ENCODE measurements around the gene JAZF1. TPM values are rescaled to one million over a fixed set of nuclear protein-coding genes. Genes with fewer than 3 reads are reported as not detected.
"Not testable (repeated sequence)": the region's sequence is repeated elsewhere in the genome, so short reads cannot be mapped to it uniquely, and the experiment has no call there.

Gene JAZF1
- polyA plus RNA-seq, 3 donors = 2.6 to 25.1 (median 8.3) TPM

DNA sequence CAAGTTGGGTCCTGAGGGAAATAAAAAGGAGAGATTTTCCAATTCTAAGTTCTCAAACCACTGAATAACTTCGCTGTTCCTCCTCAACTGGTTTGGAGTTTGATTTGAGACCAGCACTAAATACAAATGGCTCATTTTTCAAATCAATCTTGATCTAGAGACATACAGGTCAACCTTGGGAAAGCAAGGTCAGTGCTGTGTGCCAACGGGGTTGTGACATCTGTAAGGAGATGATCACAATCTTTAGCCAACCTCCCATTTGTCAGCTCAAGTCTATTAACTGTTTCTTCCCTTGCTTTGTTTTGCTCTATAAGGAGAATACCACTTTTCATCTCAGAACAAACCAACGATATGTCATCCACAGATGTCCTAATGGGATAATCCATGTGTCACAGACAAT is 309.5 kb downstream of the JAZF1 start:
- 75 to 91% (median 86%) methylated on average over 3 of the region's 3 CpGs for WGBS, 3 donors
- H3K27ac ChIP-seq (ENCODE audit: low read depth, low read length) = no peak overlapping the region

DNA sequence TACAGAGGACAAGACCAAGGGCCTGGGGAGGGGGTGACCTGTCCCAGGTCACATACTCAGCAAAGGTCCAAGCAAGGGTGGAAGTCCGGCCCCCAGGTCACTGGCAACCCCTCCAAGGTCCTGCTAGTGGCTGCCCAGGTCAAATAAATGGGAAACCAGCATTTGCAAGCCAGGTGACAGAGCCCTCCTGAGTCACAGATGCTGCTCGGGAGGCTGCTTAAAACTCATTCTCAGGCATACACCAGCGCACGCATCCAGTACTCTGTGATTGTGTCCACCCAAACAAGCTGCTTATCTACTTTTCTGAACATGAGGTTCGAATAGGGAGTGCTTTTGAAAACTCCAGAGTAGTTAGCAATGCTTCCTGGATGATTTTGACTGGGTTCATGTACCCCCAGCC is 310.0 kb downstream of the JAZF1 start:
- H3K27ac ChIP-seq (ENCODE audit: low read depth, low read length) = no peak overlapping the region
- WGBS, 3 donors = 72 to 97% (median 96%) methylated on average over 5 of the region's 5 CpGs

GRCh38 chr7:27869056-27869455 is 311.5 kb downstream of the JAZF1 start:
- 80 to 93% (median 82%) methylated on average over 7 of the region's 7 CpGs for WGBS, 3 donors
- no peak overlapping the region for H3K27ac ChIP-seq (ENCODE audit: low read depth, low read length)

DNA sequence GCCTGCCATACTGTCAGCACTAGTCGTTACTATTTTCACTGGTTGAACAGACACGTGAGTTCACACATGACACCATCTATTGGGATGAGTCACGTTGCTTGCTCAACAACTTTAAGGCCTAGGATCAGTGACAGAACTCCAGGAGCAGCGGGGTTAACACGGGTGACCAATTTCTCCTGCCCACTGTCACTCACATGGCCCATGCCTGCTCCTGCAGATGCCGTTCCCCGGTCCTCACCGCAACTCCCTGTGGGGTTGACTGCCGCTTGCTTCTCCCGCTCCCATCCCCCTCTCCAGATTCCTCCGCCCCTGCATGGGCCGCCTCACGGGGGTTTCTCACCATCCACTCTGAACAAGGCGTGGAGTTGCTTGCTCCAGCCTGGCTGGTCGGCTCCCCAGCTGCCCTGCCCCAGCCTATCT is 312.5 kb downstream of the JAZF1 start:
- 92 to 95% (median 93%) methylated on average over 15 of the region's 15 CpGs for WGBS, 3 donors

DNA sequence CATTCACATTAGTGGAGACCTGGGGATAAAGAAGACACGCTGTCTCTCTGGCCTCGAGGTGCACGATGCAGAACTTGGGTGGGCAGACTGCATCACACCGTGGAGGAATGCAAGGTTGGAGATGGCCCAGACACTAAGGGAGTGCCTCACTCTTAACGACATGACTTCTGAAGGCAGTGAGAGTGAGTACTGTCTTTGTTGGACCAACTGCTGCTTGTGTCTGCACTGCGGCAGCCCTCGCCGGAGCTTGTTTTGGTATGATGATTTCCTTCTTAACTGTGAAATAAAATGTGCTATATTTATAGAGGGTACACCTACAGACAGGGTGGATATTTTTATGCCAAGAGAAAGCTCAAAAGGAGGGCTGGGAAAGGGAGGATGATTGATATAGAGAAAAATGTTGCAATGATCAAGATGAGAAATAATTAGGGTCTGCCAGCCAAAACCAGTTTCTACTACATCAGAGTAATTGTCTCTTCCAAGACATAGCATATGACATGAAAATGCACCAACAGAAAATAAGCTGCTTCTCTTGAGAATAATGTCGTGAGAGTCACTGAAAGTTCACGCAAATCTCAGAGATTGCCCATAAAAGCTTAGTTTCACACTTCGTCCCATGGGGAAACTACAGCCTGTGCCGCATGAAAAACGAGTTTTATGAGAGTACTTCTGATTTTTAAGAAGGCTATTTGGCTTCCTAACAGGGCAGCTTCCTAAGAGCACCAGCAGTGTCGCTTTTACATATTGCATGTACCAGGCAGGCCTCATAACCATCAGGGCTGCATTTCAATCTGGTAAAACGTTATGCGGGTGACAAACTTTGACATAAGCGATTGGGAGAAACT is 313.5 kb downstream of the JAZF1 start:
- WGBS, 3 donors = 87 to 88% (median 88%) methylated on average over 17 of the region's 17 CpGs
- no peak overlapping the region for H3K27ac ChIP-seq (ENCODE audit: low read depth, low read length)

More for the DNA sequence above, 312.5 kb downstream of the JAZF1 start:
- no peak overlapping the region for H3K27ac ChIP-seq (ENCODE audit: low read depth, low read length)

DNA sequence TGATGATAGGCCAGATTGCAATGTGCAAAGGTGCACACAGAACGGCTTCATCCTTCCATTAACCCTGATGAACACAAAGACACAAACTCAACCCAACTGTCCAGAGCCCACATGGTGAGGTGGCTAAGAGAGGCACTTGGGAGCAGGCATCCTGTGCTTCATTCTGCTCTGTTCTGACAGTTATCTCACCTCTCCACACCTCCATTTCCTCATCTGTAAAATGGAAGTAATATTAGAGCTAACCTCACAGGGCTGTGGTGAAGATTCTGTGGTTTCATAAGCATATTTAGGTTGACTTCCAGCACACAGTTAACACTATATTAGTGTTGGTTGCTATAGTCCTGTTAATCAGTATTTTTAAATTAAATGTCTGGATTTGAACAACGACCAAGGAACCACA is 314.3 kb downstream of the JAZF1 start:
- H3K27ac ChIP-seq (ENCODE audit: low read depth, low read length) = no peak overlapping the region
- WGBS, 3 donors = 35 to 66% (median 43%) methylated on average over 2 of the region's 2 CpGs

- 86 to 97% (median 95%) methylated on average over 11 of the region's 11 CpGs for WGBS, 3 donors
These were observed 316.7 kb downstream of the JAZF1 start for GRCh38 chr7:27863880-27864279.

DNA sequence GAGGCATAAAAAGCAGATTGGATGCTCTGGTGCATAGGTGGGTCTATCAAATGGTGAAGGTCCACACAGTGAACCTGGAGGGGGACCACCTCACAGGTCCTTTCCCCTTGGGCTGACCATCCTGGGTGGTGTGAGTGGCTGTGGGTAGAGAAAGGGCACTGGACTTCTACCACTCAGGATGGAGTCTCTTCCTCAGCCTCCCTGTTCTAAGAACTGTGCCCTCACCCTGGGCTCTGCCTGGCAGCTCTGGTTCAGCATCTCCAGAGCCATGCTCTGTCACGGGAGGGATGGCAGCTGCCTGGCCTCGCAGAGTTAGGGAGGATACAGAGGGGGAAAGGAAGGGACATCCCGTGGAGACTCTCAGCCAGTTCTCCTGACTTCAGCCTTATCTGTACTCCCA is 318.8 kb downstream of the JAZF1 start:
- WGBS, 3 donors = 68 to 92% (median 81%) methylated on average over 3 of the region's 3 CpGs
- H3K27ac ChIP-seq (ENCODE audit: low read depth, low read length) = no peak overlapping the region

More at GRCh38 chr7:27863880-27864279, 316.7 kb downstream of the JAZF1 start:
- H3K27ac ChIP-seq (ENCODE audit: low read depth, low read length) = no peak overlapping the region

- H3K27ac ChIP-seq (ENCODE audit: low read depth, low read length) = no peak overlapping the region
- WGBS, 3 donors = 76 to 84% (median 84%) methylated on average over 6 of the region's 6 CpGs
These were observed 319.8 kb downstream of the JAZF1 start for GRCh38 chr7:27860800-27861199.

DNA sequence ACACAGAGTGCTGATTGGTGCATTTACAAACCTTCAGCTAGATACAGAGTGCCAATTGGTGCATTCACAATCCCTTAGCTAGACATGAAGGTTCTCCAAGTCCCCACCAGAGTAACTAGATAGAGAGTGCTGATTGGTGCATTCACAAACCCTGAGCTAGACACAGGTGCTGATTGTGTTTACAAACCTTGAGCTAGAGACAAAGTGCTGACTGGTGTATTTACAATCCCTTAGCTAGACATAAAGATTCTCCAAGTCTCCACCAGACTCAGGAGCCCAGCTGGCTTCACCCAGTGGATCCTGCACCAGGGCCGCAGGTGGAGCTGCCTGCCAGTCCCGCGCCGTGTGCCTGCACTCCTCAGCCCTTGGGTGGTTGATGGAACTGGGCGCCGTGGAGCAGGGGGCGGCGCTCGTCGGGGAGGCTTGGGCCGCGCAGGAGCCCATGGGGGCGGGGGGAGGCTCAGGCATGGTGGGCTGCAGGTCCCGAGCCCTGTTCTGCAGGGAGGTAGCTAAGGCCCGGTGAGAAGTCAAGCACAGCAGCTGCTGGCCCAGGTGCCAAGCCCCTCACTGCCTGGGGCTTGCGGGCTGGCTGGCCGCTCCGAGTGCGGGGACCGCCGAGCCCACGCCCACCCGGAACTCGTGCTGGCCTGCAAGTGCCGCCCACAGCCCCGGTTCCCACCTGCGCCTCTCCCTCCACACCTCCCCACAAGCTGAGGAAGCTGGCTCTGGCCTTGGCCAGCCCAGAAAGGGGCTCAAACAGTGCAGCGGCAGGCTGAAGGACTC is 323.7 kb downstream of the JAZF1 start:
- not testable (repeated sequence) for H3K27ac ChIP-seq (ENCODE audit: low read depth, low read length)
- WGBS, 3 donors = 93 to 99% (median 96%) methylated on average over 22 to 28 of the region's 28 CpGs

DNA sequence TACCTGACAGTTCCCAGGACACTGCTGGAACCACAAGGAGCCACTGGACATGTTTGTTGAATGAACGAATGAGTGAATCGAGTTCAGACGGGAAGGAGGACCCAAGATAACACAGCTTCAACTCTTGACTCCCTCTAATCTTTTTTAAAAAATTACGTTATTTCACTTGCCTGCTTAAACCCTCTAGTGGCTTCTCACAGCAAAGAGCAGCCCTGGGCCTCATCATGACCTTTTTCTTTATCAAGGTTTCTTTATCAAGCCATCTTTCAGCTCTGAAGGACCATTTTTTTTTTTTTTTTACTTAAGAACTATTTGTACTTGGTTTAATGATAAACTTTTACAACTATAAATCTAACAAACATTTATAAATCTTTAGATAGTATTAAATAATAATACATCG is 330.1 kb downstream of the JAZF1 start:
- 75 to 95% (median 92%) methylated on average over 5 of the region's 5 CpGs for WGBS, 3 donors
- no peak overlapping the region for H3K27ac ChIP-seq (ENCODE audit: low read depth, low read length)

GRCh38 chr7:27846388-27846787 is 334.2 kb downstream of the JAZF1 start:
- 95 to 97% (median 97%) methylated on average over 3 of the region's 3 CpGs for WGBS, 3 donors
- no peak overlapping the region for H3K27ac ChIP-seq (ENCODE audit: low read depth, low read length)

DNA sequence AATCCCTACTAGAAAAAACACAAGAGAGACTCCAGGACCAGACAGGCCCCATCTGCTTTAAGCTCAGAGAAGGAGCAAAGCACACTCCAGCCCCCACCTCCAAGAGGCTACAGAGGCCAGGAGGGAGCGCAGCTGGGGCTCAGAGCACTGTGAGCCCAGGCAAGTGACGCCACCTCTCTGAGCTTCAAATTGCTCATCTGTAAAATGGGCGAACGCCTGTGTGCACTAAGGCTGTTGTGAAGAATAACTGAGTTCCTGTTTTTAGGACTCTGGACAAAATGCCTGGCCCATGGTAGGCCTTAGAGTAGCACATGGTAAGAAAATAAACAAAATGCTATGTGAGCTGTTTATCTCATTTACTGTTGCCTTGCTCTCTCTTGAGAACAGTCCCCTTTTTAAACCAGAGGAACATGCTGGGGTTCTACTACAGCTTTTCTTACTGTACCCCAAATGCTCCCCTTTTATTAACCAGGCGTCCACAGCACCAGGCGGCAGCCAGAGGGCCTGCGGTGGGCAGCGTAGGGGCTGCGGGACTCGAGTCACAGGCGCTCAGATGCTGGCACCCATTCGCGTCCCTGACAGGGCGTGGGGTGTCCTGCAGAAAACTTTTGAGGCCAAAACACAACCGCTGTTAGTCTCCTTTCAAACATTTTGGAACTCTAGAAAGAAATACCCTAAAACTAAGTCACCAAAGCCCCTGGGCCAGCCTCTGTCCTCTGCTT is 336.9 kb downstream of the JAZF1 start:
- H3K27ac ChIP-seq (ENCODE audit: low read depth, low read length) = no peak overlapping the region
- WGBS, 3 donors = 97% methylated on average over 15 of the region's 15 CpGs

- H3K27ac ChIP-seq (ENCODE audit: low read depth, low read length) = no peak overlapping the region
These were observed 337.7 kb downstream of the JAZF1 start for GRCh38 chr7:27842851-27843250.

GRCh38 chr7:27842094-27842692 is 338.4 kb downstream of the JAZF1 start:
- WGBS, 3 donors = 58 to 81% (median 78%) methylated on average over 14 of the region's 14 CpGs

More at GRCh38 chr7:27842851-27843250, 337.7 kb downstream of the JAZF1 start:
- 54 to 92% (median 92%) methylated on average over 9 of the region's 9 CpGs for WGBS, 3 donors

GRCh38 chr7:27840760-27841364 is 339.7 kb downstream of the JAZF1 start:
- WGBS, 3 donors = 92 to 95% (median 94%) methylated on average over 18 of the region's 18 CpGs

More at GRCh38 chr7:27842094-27842692, 338.4 kb downstream of the JAZF1 start:
- H3K27ac ChIP-seq (ENCODE audit: low read depth, low read length) = no peak overlapping the region

GRCh38 chr7:27840313-27840712 is 340.3 kb downstream of the JAZF1 start:
- 86 to 88% (median 86%) methylated on average over 8 of the region's 8 CpGs for WGBS, 3 donors
- no peak overlapping the region for H3K27ac ChIP-seq (ENCODE audit: low read depth, low read length)

More at GRCh38 chr7:27840760-27841364, 339.7 kb downstream of the JAZF1 start:
- H3K27ac ChIP-seq (ENCODE audit: low read depth, low read length) = no peak overlapping the region

- WGBS, 3 donors = 82 to 92% (median 89%) methylated on average over 10 of the region's 10 CpGs
- H3K27ac ChIP-seq (ENCODE audit: low read depth, low read length) = no peak overlapping the region
These were observed 341.5 kb downstream of the JAZF1 start for GRCh38 chr7:27839099-27839498.
